ENCODE data around the gene ROPN1B.
"Not testable (repeated sequence)": the region's sequence is repeated elsewhere in the genome, so short reads cannot be mapped to it uniquely, and the experiment has no call there.

The ROPN1B gene

DNA sequence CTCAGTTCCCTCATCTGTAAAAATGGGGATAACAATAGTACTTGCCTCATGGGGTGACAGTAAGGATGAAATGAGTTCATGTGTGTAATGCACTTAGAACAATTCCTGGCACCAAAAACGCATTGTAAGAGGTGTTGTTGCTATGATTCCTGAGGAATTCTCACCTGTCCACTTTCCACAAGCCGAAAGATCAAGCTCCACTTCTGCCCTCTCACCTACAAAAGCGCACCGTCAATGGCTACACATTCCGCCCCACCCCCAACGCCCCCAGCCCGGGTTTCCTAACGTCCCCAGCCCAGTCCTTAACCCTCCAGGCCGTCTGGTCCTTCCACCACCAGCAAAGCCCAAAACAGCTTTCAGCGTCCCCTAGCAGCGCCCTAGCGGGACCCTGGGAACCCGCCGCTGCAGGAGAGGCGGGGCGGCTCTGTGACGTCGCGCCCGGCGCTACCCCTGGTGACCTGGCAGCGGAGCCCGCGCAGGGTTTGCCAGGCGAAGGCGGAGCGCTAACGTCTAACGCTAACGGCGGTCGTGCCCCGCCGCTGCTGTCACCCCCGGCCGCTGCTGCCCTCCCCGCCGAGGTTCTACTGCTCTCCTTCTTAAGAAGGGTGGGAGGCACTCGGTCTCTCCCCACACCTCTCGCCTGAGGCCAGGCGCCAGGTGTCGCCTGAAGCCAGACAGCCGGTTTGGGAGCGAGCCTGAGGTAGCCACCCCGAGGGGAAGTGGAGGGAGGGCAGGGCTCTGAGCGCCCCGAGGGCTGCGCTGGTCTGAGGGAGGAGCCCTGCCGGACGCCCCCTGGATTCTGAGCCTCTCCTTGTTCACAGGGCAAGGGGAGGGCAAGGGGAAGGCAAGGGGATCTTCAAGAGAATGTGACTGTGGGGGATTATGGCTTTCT, at the start of gene ROPN1B:
ROPN1B (plus strand) TSS at position 478 of the 892 bp plus-strand sequence. CDS start 2,877 bp downstream, outside the sequence.
- not testable (repeated sequence) for DNase-seq

DNA sequence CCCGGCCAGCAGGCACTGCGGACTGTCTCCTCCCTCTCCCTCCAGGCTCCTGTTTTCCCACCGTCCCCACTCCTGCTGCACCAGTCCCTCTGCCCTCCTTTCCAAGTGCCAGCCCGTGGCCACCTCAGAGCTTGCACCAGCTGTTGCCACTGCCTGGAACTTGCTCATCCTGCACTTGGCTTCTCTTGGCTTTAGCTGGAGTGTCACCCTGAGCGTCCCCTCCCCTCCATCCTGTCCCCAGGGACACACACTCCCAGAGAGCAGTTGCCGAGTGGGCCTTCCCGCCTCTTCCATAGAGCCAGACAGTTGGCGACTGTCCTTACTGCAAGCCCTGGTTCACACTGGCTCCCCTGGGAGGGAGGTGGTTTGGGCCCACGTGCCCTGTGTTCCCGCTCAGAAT, 48.8 kb upstream of the ROPN1B start:
- not testable (repeated sequence) for DNase-seq

DNA sequence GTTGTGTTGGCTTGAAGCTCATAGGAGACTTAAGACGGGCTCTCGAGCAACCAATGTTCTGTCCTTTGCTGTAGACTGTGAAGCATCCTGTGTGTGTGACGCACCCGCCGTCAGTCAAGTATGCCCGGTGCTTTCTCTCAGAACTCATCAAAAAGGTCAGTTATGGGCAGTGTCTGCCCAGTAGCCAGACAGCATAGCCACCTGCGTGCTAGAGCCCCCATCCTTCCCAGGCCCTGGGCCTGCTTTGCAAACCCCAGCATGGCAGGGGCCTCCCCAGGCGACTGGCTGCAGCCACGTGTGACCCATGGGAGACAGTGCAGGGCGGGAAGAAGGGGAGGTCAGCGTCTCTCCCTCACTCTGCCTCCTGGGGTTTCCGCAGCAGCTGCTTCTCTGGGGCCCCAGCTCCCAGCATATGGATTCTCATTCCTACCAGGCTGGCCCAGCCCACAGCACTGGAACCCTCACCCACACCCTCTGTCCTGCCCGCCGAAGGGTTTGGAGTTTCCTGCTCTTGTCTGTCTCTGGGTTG, 48.2 kb upstream of the ROPN1B start:
- DNase-seq: not testable (repeated sequence)

DNA sequence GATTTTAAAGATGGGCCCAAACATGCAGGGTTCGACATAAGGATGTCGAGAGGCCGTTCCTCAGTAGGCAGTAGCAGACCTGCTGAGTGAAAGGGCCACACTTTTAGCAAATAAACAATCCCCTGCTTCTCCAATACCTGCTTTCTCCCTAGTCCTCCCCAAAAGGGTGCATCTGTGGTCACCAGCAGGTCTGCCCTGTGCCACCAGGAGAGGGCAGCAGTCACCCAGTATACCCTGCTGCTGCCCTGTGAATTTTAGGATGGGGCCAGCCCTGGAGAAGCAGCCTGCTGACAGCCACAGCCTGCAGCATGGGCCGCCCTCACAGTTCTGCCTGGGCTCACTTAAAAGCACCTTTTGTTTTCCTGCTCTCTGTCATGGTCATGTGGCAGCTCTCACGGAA, 47.3 kb upstream of the ROPN1B start:
- DNase-seq: peak; percentile 43

DNA sequence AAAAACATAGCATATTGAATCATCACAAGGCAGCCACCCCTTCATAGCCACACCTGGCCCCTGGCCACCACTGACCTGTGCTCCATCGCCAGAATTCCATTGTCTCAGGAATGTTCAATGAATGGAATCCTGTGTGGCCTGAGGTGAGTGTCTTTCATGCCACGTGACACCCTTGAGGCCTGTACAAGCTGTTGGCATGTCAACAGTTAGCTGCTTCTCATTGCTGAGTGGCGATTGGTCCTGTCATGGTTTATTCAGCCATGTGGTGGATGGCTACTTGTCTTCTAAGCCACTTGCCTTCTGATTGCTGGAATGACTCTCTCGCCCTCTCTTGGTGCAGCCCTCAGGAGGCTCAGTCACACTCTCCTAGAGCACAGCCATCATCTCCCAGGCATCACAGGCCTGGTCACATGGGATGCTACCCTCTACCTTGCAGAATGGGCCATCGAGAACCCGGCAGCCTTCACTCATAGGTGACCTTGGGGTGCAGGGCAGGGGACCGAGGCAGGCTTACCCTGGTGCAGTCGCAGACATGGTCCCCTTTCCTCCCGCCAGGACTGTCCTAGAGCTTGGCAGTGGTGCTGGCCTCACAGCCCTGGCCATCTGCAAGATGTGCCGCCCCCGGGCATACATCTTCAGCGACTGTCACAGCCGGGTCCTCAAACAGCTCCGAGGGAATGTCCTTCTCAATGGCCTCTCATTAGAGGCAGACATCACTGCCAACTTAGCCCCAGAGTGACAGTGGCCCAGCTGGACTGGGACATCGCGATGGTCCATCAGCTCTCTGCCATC, 45.5 kb upstream of the ROPN1B start:
- not testable (repeated sequence) for DNase-seq

DNA sequence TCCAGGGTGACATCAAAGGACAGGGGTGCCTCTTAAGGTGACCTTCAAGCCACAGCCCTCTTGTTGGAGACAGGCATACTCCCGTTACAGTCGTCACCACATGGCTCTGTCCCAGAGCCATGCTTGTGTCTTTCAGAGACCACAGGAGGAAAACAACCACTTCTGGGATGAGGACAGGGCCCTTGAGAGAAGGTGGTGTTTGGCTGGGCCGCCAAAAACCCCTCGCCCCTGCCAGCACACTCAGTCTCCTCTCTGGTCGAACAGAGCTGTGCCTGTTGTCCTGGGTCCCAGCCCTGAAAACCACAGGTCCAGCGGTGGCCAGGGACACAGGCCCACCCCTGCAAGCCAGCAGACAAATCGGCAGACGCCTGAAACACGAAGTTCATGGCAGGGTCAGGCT, 44.7 kb upstream of the ROPN1B start:
- not testable (repeated sequence) for DNase-seq

DNA sequence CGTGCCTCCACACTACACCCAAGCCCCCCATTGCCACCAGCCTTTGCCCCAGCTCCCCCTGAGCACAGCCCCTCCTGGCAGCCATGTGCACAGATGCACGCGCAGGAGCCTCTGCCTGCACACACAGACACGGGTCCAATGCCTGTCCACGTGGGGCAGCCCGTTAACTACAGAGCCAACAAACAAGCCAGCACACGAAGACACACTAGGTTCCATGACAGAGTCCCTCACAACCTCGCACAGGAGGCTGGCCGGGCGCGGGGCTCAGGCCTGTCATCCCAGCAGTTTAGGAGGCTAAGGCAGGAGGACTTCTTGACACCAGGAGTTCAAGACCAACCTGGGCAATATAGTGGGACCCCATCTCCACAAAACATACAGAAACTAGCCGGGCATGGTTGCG, 43.3 kb upstream of the ROPN1B start:
- not testable (repeated sequence) for DNase-seq

DNA sequence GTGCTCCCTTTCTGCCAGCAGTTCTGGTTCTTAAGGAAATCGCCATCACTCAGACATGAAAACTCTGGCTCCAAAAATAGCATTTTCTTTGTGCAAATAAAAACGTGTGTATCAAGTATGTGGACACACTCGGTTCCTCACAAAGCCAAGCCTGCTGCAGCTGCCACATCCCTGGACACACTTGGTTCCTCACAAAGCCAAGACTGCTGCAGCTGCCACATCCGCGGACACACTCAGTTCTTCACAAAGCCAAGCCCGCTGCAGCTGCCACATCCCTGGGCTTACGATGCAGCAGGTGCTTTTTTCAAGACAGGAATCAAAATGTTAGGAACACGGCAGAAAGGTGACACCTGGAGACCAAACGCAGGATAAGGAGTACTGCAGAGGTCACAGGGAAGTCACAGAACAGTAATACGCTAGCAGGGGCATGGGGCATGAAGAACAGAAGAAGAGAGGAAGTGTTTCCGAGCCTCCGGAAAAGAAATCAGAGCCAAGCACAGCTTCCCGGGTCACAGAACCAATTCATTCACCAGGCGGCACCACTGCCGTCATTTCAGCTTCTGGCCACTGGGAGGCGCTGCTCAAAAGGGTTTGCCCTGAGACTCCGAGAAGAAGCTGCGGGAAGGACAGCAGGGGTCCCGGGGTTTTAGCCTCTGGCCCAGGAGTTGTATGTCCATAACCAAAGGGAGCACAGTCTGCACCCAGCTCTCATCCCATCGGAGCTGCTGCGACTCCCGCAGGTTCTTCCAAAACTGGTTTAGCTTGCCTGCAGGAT, 40.0 kb upstream of the ROPN1B start:
- peak; percentile 62 for DNase-seq

DNA sequence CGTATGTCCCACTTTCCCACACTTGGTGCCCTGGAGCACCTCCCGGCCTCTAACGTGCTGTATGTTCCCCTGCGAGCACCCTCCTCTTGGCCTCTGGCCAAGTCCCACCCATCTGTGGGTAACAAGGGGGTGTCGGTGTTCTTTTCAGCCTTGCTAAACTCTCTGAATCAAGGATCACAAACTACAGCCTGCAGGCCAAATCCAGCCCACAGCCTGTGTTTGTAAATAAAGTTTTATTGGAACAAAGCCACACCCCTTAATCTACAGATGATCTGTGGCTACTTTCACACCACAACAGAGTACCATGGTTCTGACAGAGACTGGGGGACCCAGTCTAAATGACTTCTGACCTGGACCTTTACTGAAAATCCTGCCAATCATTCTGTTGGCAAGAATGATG, 39.2 kb upstream of the ROPN1B start:
- not testable (repeated sequence) for DNase-seq

DNA sequence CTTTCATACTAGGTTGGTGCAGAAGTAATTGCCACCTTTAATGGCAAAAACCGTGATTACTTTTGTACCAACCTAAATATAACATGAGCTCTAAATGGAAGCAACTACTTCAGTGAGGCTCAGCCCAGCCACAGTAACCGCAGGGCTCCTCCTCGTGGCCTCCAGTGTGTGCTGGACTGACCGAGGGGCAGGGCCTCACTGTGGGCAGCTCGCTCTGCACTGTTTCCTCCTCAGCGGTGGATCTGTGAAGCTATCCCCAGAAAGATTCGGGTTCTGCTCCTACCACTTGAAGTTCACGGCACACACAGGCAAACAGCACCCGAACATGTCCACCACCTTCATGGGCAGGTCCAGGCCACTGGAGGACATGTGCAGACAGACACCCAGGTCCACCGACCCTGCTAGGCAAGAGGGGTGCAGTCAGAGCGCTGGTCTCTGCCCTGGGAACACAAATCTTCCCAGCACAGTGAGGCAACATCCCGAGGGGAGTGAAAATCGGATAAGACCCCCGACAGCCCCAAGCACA, 37.6 kb upstream of the ROPN1B start:
- not testable (repeated sequence) for DNase-seq

DNA sequence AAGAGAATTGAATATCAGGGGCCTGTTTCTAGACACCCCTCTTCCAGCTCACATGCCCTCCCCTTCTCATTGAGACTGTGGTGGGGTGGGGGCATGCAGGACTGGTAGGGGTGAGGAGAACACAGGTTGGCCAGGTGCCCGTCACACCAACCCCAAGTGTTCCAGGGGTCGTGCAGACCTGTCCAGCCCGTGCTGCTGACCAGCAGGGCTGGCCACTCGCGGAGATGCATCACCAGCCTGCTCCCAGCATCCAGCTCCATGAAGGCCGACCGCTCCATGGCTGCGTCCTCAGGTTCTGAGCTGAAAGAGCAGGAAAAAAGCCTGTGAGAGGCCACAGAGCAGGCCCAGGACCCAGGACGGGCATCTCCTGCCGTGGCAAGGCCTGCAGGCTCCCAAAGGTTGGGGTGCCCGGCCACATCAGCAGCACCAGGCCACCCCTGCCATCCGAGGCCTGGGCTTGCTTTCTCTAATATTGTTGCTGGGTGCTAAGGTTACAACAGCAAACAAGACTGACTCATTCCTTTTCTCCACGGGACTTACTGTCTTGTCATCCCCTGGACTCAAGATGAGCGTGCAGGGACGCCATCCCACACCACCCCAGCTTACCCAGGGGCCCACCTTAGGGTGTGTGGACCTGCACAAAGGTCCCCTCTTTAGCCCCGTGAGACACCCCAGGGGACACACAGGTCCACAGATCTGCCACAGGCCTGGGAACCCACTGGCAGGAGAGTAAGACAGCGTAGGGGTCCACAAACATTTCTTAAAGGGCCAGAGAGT, 35.4 kb upstream of the ROPN1B start:
- DNase-seq: not testable (repeated sequence)

DNA sequence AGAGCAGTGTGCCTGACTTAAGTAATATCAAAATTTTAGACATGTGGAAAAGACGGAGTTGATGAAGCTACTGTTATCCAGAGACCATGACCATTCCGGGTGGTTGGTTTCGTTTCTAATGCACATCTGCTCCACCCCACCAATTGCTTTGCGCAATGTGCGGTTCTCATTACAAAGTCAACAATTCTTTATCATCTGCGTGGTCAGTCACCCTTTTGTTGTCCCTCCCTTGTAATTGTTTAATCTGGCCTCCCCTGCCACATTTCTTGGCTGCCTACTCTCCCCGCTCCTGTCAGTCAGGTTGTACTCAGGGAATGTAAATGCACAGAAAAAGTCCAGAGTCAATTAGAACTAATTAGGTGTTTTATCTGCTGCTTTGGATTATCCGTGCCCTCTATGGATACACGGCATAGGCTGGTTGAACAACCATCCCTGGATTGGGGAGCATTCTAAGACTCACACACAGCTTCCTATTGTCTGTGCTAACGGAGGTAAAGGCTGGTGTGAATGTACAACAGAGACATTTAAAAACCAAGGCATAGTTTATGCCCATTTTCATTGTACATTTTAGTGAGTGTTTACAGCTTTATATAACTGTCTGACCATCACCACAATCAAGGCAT, 33.6 kb upstream of the ROPN1B start:
- not testable (repeated sequence) for DNase-seq

DNA sequence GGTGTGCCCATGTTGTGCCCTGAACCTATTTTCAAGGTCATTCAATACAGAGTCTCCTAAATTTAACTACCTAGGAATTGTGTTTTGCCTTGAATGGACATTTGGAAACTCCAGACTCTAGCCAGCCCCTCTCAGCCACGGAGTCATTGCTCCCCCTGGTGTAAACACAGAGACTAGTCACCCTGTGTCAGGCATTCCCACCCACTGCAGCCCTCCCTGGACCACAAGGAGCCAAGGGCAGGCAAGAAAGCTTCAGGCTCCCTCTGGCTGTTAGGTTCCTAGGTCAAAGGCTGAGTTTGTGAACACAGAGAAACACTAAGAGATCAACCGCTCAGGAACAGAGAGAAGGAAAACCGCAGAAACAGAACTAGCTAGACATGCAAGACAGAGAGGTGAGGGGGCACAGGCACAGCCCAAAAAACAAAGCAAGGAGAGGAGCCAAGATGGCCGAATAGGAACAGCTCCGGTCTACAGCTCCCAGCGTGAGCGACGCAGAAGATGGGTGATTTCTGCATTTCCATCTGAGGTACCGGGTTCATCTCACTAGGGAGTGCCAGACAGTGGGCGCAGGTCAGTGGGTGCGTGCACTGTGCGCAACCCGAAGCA, 32.7 kb upstream of the ROPN1B start:
- not testable (repeated sequence) for DNase-seq

DNA sequence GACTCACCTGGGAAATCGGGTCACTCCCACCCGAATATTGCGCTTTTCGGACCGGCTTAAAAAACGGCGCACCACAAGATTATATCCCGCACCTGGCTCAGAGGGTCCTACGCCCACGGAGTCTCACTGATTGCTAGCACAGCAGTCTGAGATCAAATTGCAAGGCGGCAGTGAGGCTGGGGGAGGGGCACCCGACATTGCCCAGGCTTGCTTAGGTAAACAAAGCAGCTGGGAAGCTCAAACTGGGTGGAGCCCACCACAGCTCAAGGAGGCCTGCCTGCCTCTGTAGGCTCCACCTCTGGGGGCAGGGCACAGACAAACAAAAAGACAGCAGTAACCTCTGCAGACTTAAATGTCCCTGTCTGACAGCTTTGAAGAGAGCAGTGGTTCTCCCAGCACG, 32.1 kb upstream of the ROPN1B start:
- DNase-seq: not testable (repeated sequence)

DNA sequence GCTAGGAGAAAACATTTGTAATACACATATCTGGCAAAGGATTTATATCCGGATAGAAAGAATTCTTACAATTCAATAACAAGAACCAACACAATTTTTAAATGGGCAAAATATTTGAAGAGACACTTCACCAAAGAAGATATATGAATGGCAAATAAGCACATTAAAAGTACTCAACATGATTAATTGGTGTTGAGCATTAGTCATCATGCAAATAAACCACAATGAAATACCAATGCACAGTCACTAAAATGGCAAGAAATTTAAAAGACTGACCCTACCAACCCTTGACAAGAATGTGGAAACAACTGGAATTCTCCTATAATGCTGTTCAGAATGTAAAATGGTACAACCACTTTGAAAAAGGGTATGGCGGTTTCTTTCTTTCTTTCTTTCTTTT, 21.2 kb upstream of the ROPN1B start:
- not testable (repeated sequence) for DNase-seq

DNA sequence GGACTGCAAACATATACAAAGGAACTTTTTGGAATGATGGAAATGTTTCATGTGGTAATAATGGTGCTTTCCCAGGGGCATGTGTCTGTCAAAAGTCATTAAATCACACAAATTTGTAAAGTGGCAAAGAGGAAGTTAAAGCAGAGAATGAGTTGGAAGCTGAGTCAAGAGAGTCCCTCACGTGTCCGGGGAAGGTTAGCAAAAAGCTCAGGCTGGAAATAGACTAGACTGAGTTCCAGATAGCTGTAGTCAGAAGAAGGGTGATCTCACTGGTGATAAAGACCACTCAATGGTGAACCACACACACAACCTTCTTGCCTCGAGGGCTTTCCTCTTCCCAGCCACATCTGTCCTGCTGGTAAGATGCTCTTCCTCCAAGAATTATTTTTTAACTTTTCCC, 20.1 kb upstream of the ROPN1B start:
- not testable (repeated sequence) for DNase-seq

DNA sequence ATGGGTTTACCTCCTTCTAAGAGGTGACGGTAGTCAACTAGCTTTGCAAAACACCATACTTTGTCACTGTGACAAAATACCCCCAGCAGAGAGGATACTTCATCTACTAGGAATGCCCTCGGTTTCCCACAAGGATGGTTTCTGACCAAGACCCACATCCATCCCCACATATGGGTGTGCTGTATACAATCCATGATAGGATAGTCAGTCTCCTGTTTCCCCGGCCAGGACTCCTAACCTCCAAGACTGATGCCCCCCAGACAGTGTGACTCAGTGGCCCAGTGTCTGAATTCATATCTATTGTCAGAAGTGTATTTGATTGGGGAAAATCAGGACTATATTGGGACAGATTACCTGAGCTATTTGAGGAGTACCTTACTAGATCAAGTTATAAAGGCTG, 17.8 kb upstream of the ROPN1B start:
- not testable (repeated sequence) for DNase-seq

DNA sequence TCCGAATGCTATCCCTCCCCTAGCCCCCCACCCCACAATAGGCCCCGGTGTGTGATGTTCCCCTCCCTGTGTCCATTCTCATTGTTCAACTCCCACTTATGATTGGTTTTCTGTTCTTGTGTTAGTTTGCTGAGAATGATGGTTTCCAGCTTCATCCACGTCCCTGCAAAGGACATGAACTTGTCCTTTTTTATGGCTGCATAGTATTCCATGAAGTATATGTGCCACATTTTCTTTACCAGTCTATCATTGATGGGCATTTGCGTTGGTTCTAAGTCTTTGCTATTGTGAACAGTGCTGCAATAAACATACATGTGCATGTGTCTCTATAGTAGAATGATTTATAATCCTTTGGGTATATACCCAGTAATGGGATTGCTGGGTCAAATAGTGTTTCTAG, 12.0 kb upstream of the ROPN1B start:
- DNase-seq: not testable (repeated sequence)

DNA sequence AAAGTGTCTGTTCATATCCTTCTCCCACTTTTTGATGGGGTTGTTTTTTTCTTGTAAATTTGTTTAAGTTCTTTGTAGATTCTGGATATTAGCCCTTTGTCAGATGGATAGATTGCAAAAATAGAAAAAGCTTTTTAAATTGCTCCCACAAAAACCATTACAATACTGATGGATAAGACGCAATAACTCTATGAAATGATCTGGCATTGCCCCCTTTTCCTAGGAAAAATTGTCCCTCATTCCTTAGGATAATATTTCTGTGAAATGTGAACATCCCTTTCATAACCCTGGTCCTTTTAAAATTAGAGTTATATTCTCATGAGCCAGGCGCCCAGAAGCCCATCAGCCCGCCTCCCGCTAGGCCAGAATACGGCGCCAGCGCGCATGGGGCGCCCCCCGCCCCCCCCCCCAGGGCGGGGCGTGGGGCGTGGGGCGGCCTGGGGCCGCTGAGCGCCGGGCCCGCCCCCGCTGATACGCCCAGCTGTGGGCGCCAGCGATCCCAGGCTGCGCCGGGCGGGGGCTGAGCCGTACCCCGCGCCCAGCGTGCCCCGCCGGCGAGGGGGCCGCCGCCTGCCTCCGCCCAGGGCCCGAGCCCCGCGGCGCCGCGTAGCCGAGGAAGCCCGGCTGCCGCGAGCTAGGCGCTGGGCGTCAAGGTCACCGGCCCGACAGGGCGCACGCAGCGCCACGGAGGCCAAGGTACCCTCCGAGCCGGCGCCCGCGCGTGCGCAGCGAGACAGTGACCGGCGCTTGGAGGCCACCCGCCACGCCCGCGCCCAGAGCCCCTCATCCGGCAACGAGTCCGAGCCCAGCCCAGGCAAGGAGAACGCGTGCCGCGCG, 11.1 kb upstream of the ROPN1B start:
- no peak for DNase-seq

Data from stimulated activated CD4-positive, alpha-beta T cell treated with anti-CD3 and anti-CD28 coated beads, Interleukin-1b, Interleukin-23, amount 100 ng/mL, for 48 hours (primary cell).